ENCODE results near the gene PJA1. TPM values are rescaled to one million over a fixed set of nuclear protein-coding genes. Genes with fewer than 3 reads are reported as not detected.

The PJA1 gene
- total RNA-seq, 1 experiment from 2014 or later = 43.1 TPM

DNA sequence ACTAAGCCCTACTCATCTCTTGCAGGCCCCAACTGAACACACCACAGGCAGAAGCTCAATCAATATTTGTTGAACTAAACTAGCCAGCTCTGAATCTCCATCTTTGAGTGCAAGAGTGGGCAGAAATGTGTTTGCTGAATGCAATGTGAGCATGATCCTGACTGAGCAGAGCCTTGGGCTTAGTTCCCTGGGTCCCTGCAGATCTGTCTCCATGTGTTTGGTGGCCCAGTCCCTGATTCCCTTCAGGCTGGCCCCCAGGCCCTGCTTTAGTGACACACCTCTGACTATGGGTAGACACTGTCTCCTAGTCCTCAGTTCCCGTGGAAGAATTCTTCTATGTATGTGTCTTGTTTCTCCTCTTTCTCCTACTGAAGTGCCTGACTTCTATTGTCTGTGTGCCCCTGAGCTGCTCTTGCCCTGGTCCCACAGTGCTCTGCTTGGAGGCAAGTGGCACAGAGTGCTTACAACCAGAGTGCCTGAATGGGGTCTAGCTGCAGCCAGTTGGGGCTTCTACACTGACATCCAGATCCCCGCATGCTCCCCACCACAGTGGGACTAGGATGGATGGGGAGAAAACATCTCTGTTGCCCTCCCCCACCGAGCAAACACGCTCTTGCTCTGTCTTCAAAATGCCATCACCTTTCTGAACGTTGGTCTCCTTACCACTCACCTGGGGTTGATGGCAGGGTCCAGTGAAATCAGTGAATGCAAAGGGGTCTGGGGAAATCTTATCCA is 9.3 kb downstream of the PJA1 start:
- DNase-seq (ENCODE audit: low spot score) (no peak), ATAC-seq (no peak)
- Mint-ChIP-seq H3K27me3 (ENCODE audit: low read depth) (no peaks in the 10 kb centered on the region), H3K4me1 (peaks cover 60% of the 10 kb centered on the region), H3K9me3 (no peaks in the 10 kb centered on the region), H3K4me3 (no peak overlapping the region), H3K27ac (peak overlapping the region; percentile 87), H3K36me3 (0 out of 2 replicates have a peak, but pooled peaks cover under 1% of the 10 kb centered on the region)
- POLR2A ChIA-PET = no interaction called here
- CTCF ChIA-PET = interaction anchor here (0.8 to 1.2 kb wide), 3 partner anchors 65 to 127 kb away, joined by 3 read pairs; no protein-coding TSS in a partner anchor
- no peak for TF ChIP-seq ESRRA (CRISPR knock-in tag; IDR thresholded peaks at IDR 0.05; ENCODE audit: borderline replicate concordance)
- no peak for TF ChIP-seq ZNF671 (CRISPR knock-in tag; IDR thresholded peaks at IDR 0.05)
- TF ChIP-seq, protein P1, sequence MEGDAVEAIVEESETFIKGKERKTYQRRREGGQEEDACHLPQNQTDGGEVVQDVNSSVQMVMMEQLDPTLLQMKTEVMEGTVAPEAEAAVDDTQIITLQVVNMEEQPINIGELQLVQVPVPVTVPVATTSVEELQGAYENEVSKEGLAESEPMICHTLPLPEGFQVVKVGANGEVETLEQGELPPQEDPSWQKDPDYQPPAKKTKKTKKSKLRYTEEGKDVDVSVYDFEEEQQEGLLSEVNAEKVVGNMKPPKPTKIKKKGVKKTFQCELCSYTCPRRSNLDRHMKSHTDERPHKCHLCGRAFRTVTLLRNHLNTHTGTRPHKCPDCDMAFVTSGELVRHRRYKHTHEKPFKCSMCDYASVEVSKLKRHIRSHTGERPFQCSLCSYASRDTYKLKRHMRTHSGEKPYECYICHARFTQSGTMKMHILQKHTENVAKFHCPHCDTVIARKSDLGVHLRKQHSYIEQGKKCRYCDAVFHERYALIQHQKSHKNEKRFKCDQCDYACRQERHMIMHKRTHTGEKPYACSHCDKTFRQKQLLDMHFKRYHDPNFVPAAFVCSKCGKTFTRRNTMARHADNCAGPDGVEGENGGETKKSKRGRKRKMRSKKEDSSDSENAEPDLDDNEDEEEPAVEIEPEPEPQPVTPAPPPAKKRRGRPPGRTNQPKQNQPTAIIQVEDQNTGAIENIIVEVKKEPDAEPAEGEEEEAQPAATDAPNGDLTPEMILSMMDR (IDR thresholded peaks at IDR 0.05) = no peak
- TF ChIP-seq, protein P2, sequence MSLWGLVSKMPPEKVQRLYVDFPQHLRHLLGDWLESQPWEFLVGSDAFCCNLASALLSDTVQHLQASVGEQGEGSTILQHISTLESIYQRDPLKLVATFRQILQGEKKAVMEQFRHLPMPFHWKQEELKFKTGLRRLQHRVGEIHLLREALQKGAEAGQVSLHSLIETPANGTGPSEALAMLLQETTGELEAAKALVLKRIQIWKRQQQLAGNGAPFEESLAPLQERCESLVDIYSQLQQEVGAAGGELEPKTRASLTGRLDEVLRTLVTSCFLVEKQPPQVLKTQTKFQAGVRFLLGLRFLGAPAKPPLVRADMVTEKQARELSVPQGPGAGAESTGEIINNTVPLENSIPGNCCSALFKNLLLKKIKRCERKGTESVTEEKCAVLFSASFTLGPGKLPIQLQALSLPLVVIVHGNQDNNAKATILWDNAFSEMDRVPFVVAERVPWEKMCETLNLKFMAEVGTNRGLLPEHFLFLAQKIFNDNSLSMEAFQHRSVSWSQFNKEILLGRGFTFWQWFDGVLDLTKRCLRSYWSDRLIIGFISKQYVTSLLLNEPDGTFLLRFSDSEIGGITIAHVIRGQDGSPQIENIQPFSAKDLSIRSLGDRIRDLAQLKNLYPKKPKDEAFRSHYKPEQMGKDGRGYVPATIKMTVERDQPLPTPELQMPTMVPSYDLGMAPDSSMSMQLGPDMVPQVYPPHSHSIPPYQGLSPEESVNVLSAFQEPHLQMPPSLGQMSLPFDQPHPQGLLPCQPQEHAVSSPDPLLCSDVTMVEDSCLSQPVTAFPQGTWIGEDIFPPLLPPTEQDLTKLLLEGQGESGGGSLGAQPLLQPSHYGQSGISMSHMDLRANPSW (CRISPR knock-in tag; conservative IDR thresholded peaks at IDR 0.05; ENCODE audit: low read depth) = no peak
- no peak for TF ChIP-seq ZNF263 (CRISPR knock-in tag; IDR thresholded peaks at IDR 0.05; ENCODE audit: low read depth)
- TF ChIP-seq, protein P3, sequence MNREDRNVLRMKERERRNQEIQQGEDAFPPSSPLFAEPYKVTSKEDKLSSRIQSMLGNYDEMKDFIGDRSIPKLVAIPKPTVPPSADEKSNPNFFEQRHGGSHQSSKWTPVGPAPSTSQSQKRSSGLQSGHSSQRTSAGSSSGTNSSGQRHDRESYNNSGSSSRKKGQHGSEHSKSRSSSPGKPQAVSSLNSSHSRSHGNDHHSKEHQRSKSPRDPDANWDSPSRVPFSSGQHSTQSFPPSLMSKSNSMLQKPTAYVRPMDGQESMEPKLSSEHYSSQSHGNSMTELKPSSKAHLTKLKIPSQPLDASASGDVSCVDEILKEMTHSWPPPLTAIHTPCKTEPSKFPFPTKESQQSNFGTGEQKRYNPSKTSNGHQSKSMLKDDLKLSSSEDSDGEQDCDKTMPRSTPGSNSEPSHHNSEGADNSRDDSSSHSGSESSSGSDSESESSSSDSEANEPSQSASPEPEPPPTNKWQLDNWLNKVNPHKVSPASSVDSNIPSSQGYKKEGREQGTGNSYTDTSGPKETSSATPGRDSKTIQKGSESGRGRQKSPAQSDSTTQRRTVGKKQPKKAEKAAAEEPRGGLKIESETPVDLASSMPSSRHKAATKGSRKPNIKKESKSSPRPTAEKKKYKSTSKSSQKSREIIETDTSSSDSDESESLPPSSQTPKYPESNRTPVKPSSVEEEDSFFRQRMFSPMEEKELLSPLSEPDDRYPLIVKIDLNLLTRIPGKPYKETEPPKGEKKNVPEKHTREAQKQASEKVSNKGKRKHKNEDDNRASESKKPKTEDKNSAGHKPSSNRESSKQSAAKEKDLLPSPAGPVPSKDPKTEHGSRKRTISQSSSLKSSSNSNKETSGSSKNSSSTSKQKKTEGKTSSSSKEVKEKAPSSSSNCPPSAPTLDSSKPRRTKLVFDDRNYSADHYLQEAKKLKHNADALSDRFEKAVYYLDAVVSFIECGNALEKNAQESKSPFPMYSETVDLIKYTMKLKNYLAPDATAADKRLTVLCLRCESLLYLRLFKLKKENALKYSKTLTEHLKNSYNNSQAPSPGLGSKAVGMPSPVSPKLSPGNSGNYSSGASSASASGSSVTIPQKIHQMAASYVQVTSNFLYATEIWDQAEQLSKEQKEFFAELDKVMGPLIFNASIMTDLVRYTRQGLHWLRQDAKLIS (CRISPR knock-in tag; IDR thresholded peaks at IDR 0.05; ENCODE audit: borderline replicate concordance) = no peak
- TF ChIP-seq, protein P4, sequence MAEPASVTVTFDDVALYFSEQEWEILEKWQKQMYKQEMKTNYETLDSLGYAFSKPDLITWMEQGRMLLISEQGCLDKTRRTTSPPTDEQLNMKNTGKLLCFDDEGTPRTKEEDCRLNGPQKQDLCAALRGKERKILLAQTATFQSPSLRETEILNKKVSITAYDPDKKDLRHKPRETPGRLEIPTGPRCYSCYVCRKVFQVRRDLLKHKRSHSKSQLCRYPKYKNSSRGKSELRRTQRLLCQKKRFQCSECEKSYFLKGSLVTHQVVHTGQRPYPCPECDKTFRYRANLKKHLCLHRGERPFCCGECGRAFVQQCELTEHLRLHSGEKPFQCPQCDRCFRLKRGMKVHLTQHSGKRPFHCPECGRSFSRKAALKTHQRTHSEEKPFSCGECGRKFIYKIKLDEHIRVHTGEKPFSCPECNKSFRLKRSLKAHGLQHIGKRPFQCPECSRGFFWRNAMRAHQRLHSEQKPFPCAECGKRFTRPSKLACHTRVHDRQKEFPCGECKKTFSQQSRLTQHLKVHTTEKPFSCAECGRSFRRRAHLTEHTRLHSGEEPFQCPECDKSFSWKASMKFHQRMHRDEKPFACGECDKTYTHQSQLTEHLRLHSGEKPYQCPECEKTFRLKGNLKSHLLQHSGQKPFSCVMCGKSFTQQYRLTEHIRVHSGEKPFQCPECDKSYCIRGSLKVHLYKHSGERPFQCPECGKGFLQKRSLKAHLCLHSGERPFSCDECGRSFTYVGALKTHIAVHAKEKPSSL (CRISPR knock-in tag; conservative IDR thresholded peaks at IDR 0.05) = no peak
- no peak for TF ChIP-seq ZNF317 (CRISPR knock-in tag; IDR thresholded peaks at IDR 0.05; ENCODE audit: borderline replicate concordance, low read depth)
- TF ChIP-seq, protein P5, sequence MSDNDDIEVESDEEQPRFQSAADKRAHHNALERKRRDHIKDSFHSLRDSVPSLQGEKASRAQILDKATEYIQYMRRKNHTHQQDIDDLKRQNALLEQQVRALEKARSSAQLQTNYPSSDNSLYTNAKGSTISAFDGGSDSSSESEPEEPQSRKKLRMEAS (CRISPR knock-in tag; IDR thresholded peaks at IDR 0.05) = no peak
- TF ChIP-seq ATF1 (CRISPR knock-in tag; IDR thresholded peaks at IDR 0.05) = no peak
- TF ChIP-seq CREM (CRISPR knock-in tag; IDR thresholded peaks at IDR 0.05) = no peak
- TF ChIP-seq, protein P6, sequence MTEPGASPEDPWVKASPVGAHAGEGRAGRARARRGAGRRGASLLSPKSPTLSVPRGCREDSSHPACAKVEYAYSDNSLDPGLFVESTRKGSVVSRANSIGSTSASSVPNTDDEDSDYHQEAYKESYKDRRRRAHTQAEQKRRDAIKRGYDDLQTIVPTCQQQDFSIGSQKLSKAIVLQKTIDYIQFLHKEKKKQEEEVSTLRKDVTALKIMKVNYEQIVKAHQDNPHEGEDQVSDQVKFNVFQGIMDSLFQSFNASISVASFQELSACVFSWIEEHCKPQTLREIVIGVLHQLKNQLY (CRISPR knock-in tag; IDR thresholded peaks at IDR 0.05) = no peak
- TF ChIP-seq NFE2L1 (CRISPR knock-in tag; IDR thresholded peaks at IDR 0.05) = no peak
- TF ChIP-seq, protein P7, sequence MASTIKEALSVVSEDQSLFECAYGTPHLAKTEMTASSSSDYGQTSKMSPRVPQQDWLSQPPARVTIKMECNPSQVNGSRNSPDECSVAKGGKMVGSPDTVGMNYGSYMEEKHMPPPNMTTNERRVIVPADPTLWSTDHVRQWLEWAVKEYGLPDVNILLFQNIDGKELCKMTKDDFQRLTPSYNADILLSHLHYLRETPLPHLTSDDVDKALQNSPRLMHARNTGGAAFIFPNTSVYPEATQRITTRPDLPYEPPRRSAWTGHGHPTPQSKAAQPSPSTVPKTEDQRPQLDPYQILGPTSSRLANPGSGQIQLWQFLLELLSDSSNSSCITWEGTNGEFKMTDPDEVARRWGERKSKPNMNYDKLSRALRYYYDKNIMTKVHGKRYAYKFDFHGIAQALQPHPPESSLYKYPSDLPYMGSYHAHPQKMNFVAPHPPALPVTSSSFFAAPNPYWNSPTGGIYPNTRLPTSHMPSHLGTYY (CRISPR knock-in tag; IDR thresholded peaks at IDR 0.05) = no peak
- TF ChIP-seq KAT7 (CRISPR knock-in tag; IDR thresholded peaks at IDR 0.05; ENCODE audit: borderline replicate concordance) = no peak
- TF ChIP-seq, protein P8, sequence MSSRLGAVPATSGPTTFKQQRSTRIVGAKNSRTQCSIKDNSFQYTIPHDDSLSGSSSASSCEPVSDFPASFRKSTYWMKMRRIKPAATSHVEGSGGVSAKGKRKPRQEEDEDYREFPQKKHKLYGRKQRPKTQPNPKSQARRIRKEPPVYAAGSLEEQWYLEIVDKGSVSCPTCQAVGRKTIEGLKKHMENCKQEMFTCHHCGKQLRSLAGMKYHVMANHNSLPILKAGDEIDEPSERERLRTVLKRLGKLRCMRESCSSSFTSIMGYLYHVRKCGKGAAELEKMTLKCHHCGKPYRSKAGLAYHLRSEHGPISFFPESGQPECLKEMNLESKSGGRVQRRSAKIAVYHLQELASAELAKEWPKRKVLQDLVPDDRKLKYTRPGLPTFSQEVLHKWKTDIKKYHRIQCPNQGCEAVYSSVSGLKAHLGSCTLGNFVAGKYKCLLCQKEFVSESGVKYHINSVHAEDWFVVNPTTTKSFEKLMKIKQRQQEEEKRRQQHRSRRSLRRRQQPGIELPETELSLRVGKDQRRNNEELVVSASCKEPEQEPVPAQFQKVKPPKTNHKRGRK (CRISPR knock-in tag; IDR thresholded peaks at IDR 0.05; ENCODE audit: borderline replicate concordance) = no peak

All from WTC11 (cell line).